NB4 (cell line): ENCODE data around the gene SSBP3.

ENCODE experiments used
- TF ChIP-seq, protein P1 (sequence below): IDR thresholded peaks from one replicate; pipeline ENCODE4 v1.5.1; 2012; ENCODE audit warnings: low read depth, low read length
- TF ChIP-seq, protein P2 (sequence below): IDR thresholded peaks from 2 replicates; pipeline ENCODE4 v1.6.1; 2011; ENCODE audit warnings: low read depth, low read length

DNA sequence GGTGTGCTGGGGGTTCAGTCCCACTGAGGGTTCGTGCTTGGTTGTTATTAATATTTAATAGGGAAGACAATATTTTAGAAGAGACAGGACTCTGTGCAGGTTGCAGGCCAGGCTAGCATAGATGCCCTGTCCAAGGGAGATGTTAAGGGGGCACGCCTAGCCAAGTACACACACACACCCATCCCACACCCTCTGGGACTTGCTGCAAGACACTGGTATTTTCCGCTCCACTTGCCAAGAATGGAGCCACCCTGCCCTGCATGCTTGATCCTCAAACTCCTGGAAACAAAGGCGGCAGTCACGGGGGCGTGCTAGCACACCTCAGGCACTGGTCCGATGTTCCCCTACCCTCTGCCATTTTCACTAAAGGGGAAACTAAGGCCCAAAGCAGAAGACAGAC, 107.2 kb downstream of the SSBP3 start:
- TF ChIP-seq, protein P1, sequence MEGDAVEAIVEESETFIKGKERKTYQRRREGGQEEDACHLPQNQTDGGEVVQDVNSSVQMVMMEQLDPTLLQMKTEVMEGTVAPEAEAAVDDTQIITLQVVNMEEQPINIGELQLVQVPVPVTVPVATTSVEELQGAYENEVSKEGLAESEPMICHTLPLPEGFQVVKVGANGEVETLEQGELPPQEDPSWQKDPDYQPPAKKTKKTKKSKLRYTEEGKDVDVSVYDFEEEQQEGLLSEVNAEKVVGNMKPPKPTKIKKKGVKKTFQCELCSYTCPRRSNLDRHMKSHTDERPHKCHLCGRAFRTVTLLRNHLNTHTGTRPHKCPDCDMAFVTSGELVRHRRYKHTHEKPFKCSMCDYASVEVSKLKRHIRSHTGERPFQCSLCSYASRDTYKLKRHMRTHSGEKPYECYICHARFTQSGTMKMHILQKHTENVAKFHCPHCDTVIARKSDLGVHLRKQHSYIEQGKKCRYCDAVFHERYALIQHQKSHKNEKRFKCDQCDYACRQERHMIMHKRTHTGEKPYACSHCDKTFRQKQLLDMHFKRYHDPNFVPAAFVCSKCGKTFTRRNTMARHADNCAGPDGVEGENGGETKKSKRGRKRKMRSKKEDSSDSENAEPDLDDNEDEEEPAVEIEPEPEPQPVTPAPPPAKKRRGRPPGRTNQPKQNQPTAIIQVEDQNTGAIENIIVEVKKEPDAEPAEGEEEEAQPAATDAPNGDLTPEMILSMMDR, result no peak
- TF ChIP-seq, protein P2, sequence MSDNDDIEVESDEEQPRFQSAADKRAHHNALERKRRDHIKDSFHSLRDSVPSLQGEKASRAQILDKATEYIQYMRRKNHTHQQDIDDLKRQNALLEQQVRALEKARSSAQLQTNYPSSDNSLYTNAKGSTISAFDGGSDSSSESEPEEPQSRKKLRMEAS, result no peak
